ENCODE data around the gene KIRREL3.

The KIRREL3 gene

DNA sequence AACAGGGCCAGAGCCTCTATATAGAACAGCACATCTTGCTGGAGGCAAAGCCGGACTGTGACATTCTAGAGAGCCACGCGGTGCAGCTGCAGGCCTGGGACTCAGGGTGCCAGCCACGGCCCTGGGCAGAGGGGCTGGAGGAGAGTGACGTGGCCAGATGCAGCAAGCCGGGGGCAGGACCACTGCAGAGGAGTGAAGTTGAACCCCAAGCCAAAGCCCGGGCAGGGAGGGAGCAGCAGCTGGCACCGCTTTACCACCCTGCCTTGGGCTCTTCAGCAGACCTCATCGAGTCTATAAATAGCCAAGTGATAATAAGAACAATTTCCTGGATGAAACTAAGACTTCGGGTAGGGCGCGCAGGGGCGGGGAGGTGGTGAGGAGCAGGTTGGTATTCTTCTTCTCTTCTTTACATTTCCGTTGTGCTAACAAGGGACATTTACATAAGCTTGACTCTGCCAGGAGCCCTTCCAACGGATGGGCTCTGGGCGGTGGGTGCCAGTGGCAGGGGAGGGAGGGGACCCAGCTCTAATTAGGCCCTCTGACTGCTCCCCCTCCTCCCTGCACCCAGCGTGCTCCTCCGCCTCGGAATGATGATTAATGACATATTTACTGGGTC lies 534.9 kb downstream of the KIRREL3 start:
- Histone ChIP-seq H3K27me3 (replicated peaks; ENCODE audit: control insufficient read depth, insufficient read depth, low read length) (peaks cover 1% of the 10 kb centered on the region), H3K36me3 (ENCODE audit: control insufficient read depth, insufficient read depth, low read length) (no peaks in the 10 kb centered on the region), H3K4me3 (replicated peaks; ENCODE audit: low read depth, low read length) (no peak overlapping the region)
- TF ChIP-seq, protein P1, sequence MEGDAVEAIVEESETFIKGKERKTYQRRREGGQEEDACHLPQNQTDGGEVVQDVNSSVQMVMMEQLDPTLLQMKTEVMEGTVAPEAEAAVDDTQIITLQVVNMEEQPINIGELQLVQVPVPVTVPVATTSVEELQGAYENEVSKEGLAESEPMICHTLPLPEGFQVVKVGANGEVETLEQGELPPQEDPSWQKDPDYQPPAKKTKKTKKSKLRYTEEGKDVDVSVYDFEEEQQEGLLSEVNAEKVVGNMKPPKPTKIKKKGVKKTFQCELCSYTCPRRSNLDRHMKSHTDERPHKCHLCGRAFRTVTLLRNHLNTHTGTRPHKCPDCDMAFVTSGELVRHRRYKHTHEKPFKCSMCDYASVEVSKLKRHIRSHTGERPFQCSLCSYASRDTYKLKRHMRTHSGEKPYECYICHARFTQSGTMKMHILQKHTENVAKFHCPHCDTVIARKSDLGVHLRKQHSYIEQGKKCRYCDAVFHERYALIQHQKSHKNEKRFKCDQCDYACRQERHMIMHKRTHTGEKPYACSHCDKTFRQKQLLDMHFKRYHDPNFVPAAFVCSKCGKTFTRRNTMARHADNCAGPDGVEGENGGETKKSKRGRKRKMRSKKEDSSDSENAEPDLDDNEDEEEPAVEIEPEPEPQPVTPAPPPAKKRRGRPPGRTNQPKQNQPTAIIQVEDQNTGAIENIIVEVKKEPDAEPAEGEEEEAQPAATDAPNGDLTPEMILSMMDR (IDR thresholded peaks at IDR 0.05; ENCODE audit: insufficient read depth, low read length, poor library complexity, severe bottlenecking) = no peak
- peak; percentile 52 for DNase-seq (ENCODE audit: extremely low read depth, insufficient read length)

DNA sequence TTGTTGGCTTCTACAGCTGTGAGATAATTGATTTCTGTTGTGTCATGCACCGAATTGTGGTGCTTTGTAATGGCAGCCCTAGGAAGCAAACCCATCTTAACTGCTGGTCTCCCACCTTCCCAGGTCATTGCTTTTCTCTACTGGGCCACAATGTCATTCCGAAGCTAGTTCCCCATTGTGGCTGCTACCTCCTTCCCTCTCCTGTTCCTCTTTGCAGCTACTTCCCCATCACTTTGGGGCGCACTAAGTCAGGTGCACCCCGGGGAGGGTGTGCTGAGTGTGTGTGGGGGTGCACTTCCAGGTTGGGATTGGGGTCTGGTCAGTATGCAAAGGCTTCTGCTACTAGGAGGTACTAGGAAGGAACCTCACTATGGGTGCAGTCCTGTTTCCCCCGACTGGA lies 535.8 kb downstream of the KIRREL3 start:
- DNase-seq (ENCODE audit: extremely low read depth, insufficient read length) = no peak
- H3K4me3 ChIP-seq (replicated peaks; ENCODE audit: low read depth, low read length) = no peak overlapping the region
- TF ChIP-seq, protein P1 (IDR thresholded peaks at IDR 0.05; ENCODE audit: insufficient read depth, low read length, poor library complexity, severe bottlenecking) = no peak
- H3K36me3 ChIP-seq (ENCODE audit: control insufficient read depth, insufficient read depth, low read length) = no peaks in the 10 kb centered on the region
- peaks cover 1% of the 10 kb centered on the region for H3K27me3 ChIP-seq (replicated peaks; ENCODE audit: control insufficient read depth, insufficient read depth, low read length)

DNA sequence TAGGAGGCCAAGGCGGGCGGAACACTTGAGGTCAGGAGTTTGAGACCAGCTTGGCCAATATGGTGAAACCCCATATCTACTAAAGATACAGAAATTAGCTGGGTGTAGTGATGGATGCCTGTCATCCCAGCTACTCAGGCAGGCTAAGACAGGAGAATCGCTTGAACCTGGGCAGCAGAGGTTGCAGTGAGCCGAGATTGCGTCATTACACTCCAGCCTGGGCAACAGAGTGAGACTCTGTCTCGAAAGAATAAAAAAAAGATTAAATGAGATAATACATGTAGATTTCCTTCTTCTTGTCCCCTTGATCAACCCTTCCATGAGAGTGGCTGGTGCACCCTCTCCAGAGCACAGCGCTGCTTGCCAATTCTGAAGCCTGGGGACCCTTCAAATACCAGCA lies 538.1 kb downstream of the KIRREL3 start:
- DNase-seq (ENCODE audit: extremely low read depth, insufficient read length) = no peak
- H3K27me3 ChIP-seq (replicated peaks; ENCODE audit: control insufficient read depth, insufficient read depth, low read length) = peaks cover 1% of the 10 kb centered on the region
- TF ChIP-seq, protein P1 (IDR thresholded peaks at IDR 0.05; ENCODE audit: insufficient read depth, low read length, poor library complexity, severe bottlenecking) = no peak
- no peaks in the 10 kb centered on the region for H3K36me3 ChIP-seq (ENCODE audit: control insufficient read depth, insufficient read depth, low read length)
- H3K4me3 ChIP-seq (replicated peaks; ENCODE audit: low read depth, low read length) = no peak overlapping the region

DNA sequence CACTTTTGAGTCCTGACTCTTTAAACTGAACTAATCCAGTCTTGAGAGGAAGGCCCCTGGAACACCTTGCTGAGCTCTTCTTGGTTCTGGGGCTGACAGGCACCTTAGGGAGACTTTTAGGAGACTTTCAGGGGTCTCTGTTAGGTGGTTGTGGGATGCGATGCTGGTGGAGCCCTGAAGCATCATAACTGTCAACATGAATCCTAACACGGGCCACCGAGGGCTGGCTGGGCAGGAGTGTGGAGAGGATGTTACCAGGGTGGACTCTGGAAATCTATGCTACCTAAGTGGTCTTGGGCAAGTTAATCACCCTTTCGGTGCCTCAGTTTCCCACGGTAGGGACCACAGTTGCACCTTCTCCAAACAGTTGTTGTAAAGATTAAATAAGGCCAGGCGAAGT lies 538.6 kb downstream of the KIRREL3 start:
- Histone ChIP-seq H3K27me3 (replicated peaks; ENCODE audit: control insufficient read depth, insufficient read depth, low read length) (peaks cover 1% of the 10 kb centered on the region), H3K36me3 (ENCODE audit: control insufficient read depth, insufficient read depth, low read length) (no peaks in the 10 kb centered on the region), H3K4me3 (replicated peaks; ENCODE audit: low read depth, low read length) (no peak overlapping the region)
- DNase-seq (ENCODE audit: extremely low read depth, insufficient read length) = no peak
- TF ChIP-seq, protein P1 (IDR thresholded peaks at IDR 0.05; ENCODE audit: insufficient read depth, low read length, poor library complexity, severe bottlenecking) = no peak

DNA sequence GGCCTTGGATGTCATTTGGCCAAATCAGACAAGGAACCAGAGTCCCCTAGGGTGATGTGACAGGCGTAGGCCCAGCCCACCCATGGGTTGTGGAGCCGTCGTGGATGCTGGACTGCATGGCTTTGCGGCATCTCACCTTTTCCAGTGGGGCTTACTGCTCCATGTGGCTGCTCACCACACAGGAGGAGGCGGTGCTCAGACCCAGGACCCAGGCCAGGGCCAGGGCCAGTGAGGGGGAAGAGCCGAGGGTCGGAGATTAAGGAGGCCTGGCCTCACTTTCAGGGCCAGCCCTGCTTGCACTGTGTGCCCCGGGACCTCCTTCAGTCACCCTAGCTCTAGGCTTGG lies 539.5 kb downstream of the KIRREL3 start:
- no peak overlapping the region for H3K4me3 ChIP-seq (replicated peaks; ENCODE audit: low read depth, low read length)
- peaks cover 1% of the 10 kb centered on the region for H3K27me3 ChIP-seq (replicated peaks; ENCODE audit: control insufficient read depth, insufficient read depth, low read length)
- TF ChIP-seq, protein P1 (IDR thresholded peaks at IDR 0.05; ENCODE audit: insufficient read depth, low read length, poor library complexity, severe bottlenecking) = no peak
- no peak for DNase-seq (ENCODE audit: extremely low read depth, insufficient read length)
- no peaks in the 10 kb centered on the region for H3K36me3 ChIP-seq (ENCODE audit: control insufficient read depth, insufficient read depth, low read length)
